Activated T-cell treated with anti-CD3 and anti-CD28 coated beads, Interleukin-2, amount 50 U/mL, for 4 hours (primary cell): Measurements from ENCODE around the gene TRPC3. TPM values are rescaled to one million over a fixed set of nuclear protein-coding genes. Genes with fewer than 3 reads are reported as not detected.

ENCODE experiments used
- ATAC-seq, 2 donors: fragments of 200-7000 bp; cut with Tn5 transposase; one replicate each; pipeline ENCODE4 v1.10.0; 2021
- DNase-seq: peaks from one replicate; pipeline ENCODE4 v3.0.0-alpha.2; 2020
- H3K27me3 Mint-ChIP-seq: one replicate; pipeline ENCODE4 v1.8.0; 2021; ENCODE audit warnings: low read depth, mixed read lengths
- H3K36me3 Mint-ChIP-seq: one replicate; pipeline ENCODE4 v1.8.0; 2022; ENCODE audit warnings: mixed read lengths; ENCODE audit not compliant: insufficient read depth
- H3K4me1 Mint-ChIP-seq: one replicate; pipeline ENCODE4 v1.8.0; 2021; ENCODE audit warnings: low read depth, mixed read lengths
- H3K4me3 Mint-ChIP-seq: one replicate; pipeline ENCODE4 v1.8.0; 2021; ENCODE audit warnings: mild to moderate bottlenecking, moderate library complexity, mixed read lengths
- H3K9me3 Mint-ChIP-seq: one replicate; pipeline ENCODE4 v1.8.0; 2021; ENCODE audit warnings: mixed read lengths
- total RNA-seq, 3 donors: library from RNA; stranded (reverse); gene quantifications; one replicate each; pipeline ENCODE4 v1.2.1, GENCODE V29; 2021

The TRPC3 gene
- total RNA-seq, 3 donors from 2014 or later, result 0.33 to 0.63 TPM; not detected in 1

DNA sequence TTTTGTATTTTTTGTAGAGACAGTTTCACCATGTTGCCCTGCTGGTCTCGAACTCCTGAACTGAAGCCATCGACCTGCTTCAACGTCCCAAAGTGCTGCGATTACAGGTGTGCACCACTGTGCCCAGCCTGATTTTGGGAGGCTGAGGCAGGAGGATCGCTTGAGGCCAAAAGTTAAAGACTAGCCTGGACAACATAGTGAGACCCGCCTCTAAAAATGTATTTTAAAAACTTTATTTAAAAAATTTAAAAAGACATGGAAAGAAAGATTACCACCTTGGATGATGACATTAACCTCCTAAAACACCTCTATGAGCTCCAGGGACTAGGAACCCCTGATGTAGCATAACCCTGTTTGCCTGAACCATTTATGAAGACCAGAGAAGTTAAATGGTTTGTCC lies 75.8 kb downstream of the TRPC3 start:
- H3K4me1 Mint-ChIP-seq, result peaks cover under 1% of the 10 kb centered on the region
- DNase-seq (no peak), ATAC-seq (no peak)
- peaks cover 23% of the 10 kb centered on the region for H3K27me3 Mint-ChIP-seq
- H3K9me3 Mint-ChIP-seq, result no peaks in the 10 kb centered on the region
- no peak overlapping the region for H3K4me3 Mint-ChIP-seq
- no peaks in the 10 kb centered on the region for H3K36me3 Mint-ChIP-seq

DNA sequence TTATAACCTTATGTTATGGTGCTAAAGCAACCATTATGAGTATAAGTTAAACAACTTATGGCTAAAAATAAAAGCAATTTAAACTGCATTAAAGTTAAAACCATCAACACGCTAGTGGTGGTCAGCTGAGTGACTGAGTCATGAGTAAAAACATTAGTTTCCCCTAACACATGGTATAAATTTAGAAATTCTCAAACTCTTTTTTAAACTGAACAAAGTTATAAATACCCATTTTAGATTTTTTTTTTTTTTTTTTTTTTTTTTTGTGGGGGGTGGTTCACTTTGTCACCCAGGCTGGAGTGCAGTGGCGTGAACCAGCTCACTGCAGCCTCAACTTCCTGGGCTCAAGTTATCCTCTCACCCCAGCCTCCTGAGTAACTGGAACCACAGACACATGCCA lies 76.2 kb downstream of the TRPC3 start:
- H3K9me3 Mint-ChIP-seq, result no peaks in the 10 kb centered on the region
- peaks cover 23% of the 10 kb centered on the region for H3K27me3 Mint-ChIP-seq
- H3K4me3 Mint-ChIP-seq, result no peak overlapping the region
- no peak for DNase-seq
- peaks cover 2% of the 10 kb centered on the region for H3K4me1 Mint-ChIP-seq
- no peak for ATAC-seq
- no peaks in the 10 kb centered on the region for H3K36me3 Mint-ChIP-seq

DNA sequence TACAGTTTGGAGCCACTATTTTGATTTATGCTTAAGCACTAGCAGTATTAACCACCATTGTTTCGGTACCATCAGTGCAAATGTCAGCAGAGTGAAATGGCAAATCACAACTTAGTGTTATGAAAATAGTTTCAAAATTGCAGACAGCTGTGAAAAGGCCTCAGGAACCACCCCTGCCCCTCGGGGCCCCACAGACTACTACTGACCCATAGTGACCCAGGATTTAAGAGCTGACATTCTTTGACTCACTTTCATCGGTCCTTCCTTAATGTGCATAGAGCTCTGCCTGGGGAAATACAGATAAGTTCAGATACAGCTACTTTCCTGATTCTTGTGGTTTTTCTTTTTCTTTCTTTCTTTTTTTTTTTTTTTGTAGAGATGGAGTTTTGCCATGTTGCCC lies 78.3 kb downstream of the TRPC3 start:
- Mint-ChIP-seq H3K4me1 (peaks cover 14% of the 10 kb centered on the region), H3K9me3 (no peaks in the 10 kb centered on the region), H3K36me3 (no peaks in the 10 kb centered on the region), H3K4me3 (no peak overlapping the region), H3K27me3 (peaks cover 18% of the 10 kb centered on the region)
- no peak for ATAC-seq
- DNase-seq, result no peak

DNA sequence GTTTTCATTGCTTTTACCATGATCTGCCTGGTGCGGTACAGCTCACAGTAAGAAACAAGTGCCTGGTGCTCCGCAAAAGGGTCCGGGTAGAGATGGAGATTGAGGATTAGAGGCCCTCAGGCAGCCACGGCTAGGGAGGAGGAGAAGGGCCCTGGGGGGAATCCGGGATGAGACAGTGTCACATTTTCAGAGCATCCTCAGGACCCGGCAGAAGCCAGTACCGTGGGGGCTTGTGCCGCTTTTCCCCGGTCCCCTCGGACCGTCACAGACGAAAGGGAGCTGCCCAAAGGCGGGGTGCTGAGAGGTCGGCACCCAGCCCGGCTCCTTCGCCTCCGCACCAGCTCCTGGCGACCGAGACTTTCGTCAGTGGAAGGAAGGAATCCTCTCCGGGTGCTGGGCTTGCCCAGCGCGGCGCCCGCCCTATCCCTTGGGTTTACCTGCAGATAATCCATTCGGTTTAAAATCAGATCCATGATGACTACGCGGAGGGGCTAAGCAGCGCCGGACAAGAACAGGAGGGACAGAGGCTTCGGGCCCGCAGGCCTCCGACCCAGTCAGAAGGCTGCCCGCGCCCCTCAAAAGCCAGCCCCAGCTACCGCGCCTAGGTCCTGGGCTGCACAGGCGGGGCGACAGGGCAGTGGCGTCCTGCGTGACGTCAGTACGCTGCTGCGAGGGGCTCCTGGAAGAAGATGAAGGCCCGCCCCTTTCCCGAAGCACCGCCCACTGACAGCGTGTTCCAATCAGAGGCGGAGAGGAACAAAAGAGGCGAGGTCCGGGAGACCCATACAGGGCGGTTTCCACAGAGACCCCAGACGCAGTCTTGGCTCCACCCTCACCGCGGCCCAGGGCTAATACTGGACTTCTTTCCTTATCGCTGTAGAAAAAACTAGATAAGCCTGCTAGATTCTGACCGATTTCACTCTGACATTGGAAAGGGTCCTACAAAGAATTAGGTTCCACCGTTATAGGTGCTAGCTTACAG lies 81.7 kb downstream of the TRPC3 start, which contains the start of gene BBS7:
BBS7 (minus strand) TSS at position 634 of the 982 bp plus-strand sequence; CDS start at position 473, 161 bp downstream.
- Mint-ChIP-seq H3K4me3 (peak within 1 kb of the TSS; percentile 96), H3K4me1 (peaks cover 14% of the 10 kb centered on the region), H3K9me3 (no peaks in the 10 kb centered on the region), H3K27me3 (peaks cover 11% of the 10 kb centered on the region), H3K36me3 (peaks cover 15% of the 10 kb centered on the region)
- peak; percentile 99 for ATAC-seq
- peak; percentile 97 for DNase-seq

DNA sequence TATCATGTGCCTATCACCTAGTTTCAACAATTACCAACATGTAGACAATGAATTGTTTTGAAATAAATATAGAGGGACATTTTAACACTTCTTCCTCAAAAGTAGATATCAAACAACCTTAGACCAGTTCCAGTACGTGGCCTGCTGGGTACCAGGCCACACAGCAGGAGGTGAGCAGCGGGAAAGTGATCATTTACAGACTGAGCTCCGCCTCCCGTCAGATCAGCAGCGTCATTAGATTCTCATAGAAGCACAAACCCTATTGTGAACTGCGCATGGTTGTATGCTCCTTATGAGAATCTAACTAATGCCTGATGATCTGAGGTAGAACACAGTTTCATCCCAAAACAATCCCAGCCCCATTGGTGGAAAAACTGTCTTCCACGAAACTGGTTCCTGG lies 88.1 kb downstream of the TRPC3 start:
- no peak overlapping the region for H3K4me3 Mint-ChIP-seq
- no peak for ATAC-seq

DNA sequence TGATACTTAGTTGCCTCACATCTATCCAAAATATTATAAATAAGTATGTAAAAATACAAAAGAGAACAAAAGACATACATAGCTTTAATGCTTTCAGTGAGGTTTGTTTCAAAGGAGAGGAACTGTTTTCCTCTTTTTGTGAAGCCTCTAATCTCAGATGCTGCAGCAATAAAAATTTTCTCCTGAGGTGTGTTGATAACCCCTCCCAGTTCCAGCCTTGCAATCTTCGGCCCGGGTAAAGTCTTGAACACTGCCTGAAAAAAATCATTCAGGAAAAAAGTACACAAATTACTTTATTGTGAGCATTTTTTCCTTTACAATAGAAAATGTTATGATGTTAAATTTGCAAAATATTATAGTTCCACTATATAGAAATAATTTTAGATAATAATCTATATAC lies 90.4 kb downstream of the TRPC3 start:
- Mint-ChIP-seq H3K9me3 (no peaks in the 10 kb centered on the region), H3K4me1 (peaks cover 3% of the 10 kb centered on the region), H3K27me3 (no peaks in the 10 kb centered on the region), H3K4me3 (no peak overlapping the region), H3K36me3 (peaks cover 10% of the 10 kb centered on the region)
- ATAC-seq (no peak), DNase-seq (no peak)

More for the DNA sequence above, 88.1 kb downstream of the TRPC3 start:
- Mint-ChIP-seq H3K36me3 (peaks cover 15% of the 10 kb centered on the region), H3K9me3 (no peaks in the 10 kb centered on the region), H3K27me3 (no peaks in the 10 kb centered on the region), H3K4me1 (peaks cover 5% of the 10 kb centered on the region)
- no peak for DNase-seq

DNA sequence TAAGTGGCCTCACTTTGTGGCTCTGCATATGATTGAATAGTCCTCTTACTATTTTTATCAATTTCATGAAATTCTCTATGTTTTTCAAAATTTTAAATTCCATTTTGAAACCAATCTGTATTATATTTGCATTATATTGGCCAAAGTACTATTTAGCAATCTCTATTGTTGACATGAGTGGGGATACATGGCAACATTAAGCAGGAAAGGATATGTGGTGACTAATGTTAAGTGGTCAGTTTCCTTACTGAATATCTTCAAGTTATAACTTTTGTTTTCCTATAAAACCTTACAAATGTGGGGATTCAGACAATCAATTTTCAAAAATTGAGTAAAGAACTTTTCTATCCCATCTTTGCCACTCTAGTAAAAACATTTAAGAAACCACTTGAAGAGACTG lies 91.7 kb downstream of the TRPC3 start:
- no peaks in the 10 kb centered on the region for H3K9me3 Mint-ChIP-seq

DNA sequence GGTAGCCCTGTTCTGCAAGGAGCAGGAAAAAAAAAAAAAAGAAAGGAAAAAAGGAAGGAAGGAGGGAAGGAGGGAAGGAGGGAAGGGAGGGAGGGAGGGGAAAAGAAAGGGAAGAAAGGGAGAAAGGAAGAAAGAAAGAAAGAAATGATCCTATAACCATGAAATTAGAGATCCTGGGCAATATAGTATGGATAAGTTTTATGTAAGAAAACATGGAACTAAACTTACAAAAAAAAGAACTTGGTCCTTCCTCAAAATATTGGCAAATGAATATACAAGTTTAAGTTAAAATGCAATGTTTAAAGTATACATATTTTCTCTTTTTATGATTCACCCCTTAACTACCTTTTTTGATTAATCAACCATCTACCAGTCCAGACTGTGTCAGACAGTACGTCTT lies 100.5 kb downstream of the TRPC3 start:
- DNase-seq (no peak), ATAC-seq (no peak)
- H3K4me3 Mint-ChIP-seq, result no peak overlapping the region
- H3K9me3 Mint-ChIP-seq, result no peaks in the 10 kb centered on the region
- H3K4me1 Mint-ChIP-seq, result no peaks in the 10 kb centered on the region
- H3K27me3 Mint-ChIP-seq, result no peaks in the 10 kb centered on the region
- peaks cover 25% of the 10 kb centered on the region for H3K36me3 Mint-ChIP-seq

More for the DNA sequence above, 91.7 kb downstream of the TRPC3 start:
- DNase-seq, result no peak
- no peak overlapping the region for H3K4me3 Mint-ChIP-seq
- no peaks in the 10 kb centered on the region for H3K27me3 Mint-ChIP-seq
- ATAC-seq, result no peak
- H3K36me3 Mint-ChIP-seq, result no peaks in the 10 kb centered on the region
- H3K4me1 Mint-ChIP-seq, result peaks cover 3% of the 10 kb centered on the region

DNA sequence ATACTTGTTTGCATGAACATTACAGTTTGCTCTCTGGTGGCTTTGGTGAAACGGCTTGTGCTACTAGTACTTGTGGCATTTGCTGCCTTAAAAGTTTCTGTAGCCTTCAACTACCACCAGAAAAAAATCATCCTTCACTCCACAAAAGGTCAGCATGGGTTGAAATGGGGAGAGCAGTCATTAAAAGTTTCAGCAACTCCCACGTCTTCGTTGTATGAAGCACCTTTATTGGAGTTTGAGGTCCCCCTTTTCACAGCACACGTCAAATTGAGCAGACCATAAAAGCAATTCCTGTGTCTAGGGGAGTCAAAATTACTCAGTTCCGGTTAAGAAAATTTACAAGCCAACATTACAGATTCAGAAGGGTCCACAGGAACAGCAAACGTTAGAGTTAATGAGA lies 105.2 kb downstream of the TRPC3 start:
- Mint-ChIP-seq H3K4me1 (no peaks in the 10 kb centered on the region), H3K27me3 (no peaks in the 10 kb centered on the region), H3K36me3 (peaks cover 31% of the 10 kb centered on the region), H3K4me3 (no peak overlapping the region), H3K9me3 (no peaks in the 10 kb centered on the region)
- ATAC-seq (no peak), DNase-seq (no peak)

DNA sequence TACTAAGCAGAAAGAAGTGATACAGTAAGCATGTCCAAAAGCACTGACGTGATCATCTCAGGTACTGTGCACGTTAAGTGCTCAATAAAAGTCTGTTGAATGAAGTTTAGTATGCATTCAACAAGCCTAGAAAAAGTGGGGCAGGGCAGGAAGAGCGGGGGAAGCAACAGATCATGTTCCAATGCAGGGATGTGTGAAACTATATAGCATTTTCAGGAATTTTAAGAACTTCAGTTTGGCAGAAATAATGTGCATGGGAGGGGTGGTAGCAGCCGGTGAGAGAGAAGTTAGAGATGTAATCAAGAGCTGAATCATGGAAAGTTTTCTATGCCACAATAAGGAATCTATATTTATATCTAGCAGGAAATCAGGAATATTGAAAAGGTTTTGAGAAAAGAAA lies 109.0 kb downstream of the TRPC3 start:
- DNase-seq, result no peak
- peaks cover 30% of the 10 kb centered on the region for H3K36me3 Mint-ChIP-seq
- ATAC-seq, result no peak

DNA sequence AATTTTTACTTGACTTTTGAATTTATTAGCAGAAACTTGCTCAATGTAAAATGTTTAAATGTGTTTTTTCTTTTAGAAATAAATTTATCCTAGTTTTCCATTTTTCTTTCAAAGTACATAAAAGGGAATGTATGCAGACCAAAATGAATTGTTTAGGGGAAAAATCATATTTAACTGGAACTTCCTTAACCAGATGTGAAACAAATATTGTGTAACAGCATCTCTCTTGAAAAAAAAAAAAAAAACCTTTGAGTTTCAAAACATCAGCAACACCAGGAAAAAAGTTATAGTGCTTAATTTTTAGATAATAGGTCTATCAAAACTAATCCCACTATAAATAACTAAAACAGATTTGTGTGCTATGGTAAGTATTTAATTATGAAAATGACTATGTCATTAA lies 113.7 kb downstream of the TRPC3 start:
- ATAC-seq, result no peak
- no peaks in the 10 kb centered on the region for H3K27me3 Mint-ChIP-seq
- no peaks in the 10 kb centered on the region for H3K9me3 Mint-ChIP-seq

More for the DNA sequence above, 109.0 kb downstream of the TRPC3 start:
- Mint-ChIP-seq H3K9me3 (no peaks in the 10 kb centered on the region), H3K27me3 (no peaks in the 10 kb centered on the region), H3K4me3 (no peak overlapping the region), H3K4me1 (no peaks in the 10 kb centered on the region)

DNA sequence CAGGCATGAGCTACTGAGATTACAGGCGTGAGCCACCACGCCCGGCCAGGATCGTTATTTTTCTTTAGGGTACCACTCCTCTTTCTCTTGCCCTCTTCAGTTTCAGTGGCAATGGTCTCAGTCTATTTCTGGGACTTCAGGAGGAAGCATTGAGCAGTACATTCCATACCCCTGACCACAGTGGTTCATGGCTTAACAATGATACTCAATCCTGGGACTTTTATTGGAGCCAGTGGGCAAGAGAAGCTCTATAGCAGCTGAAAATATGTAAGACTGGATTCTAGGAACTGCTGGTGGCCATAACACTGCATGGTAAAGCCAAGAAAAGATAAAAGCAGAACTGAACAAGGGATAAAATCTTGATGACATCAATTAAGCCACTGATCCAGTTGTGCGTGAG lies 122.3 kb downstream of the TRPC3 start:
- Mint-ChIP-seq H3K27me3 (no peaks in the 10 kb centered on the region), H3K4me1 (no peaks in the 10 kb centered on the region), H3K36me3 (peaks cover 3% of the 10 kb centered on the region), H3K4me3 (no peak overlapping the region), H3K9me3 (no peaks in the 10 kb centered on the region)
- no peak for ATAC-seq
- DNase-seq, result no peak

More for the DNA sequence above, 113.7 kb downstream of the TRPC3 start:
- H3K4me3 Mint-ChIP-seq, result no peak overlapping the region
- H3K36me3 Mint-ChIP-seq, result peaks cover 17% of the 10 kb centered on the region
- DNase-seq, result no peak
- H3K4me1 Mint-ChIP-seq, result no peaks in the 10 kb centered on the region
